ENCODE measurements around the gene MAST2. TPM values are rescaled to one million over a fixed set of nuclear protein-coding genes. Genes with fewer than 3 reads are reported as not detected.

MAST2 gene
- total RNA-seq, 4 donors from 2014 or later, result 31.1 to 76.9 (median 73.4) TPM

DNA sequence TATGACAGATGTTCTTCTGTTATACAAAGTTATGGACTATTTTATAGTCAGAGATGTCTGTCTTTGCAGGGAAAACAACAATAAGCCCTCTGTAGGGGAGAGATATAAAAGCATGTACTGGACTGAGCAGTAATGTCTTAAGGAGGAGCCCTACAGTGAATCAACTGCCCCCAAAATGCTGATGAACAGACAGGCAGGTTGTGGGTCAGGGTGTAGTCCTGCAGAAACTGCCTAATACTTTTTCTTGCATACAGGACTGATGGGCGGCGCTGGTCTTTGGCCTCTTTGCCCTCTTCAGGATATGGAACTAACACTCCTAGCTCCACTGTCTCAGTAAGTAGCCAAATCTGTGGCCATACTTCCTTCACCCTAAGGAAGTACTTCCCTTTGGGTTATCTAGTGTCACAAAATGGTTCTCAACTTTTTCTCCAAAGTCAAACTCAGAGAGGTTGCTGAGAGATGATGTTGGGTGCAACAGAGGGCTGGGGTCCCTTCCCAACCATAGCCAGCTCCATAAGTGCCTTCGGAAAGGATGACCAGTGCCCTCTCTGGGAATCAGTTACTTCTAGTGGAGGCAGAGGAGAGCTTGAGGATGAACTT lies 199.2 kb downstream of the MAST2 start:
- Histone ChIP-seq H3K9me3 (no peaks in the 10 kb centered on the region), H3K36me3 (peaks cover 0 to 51% of the 10 kb centered on the region in 2 donors), H3K27me3 (no peaks in the 10 kb centered on the region), H3K4me1 (peaks cover 0 to 15% (median 4%) of the 10 kb centered on the region in 3 donors), H3K4me3 (no peak overlapping the region), H3K27ac (no peak overlapping the region)
- ATAC-seq, result no peak
- WGBS, 2 donors (ENCODE audit: low coverage in 1 of 2), result 100% methylated on average over 2 of the region's 3 CpGs
- TF ChIP-seq POLR2AphosphoS5 (IDR thresholded peaks at IDR 0.05), result no peak
- TF ChIP-seq EP300 (IDR thresholded peaks at IDR 0.05), result no peak
- TF ChIP-seq, protein P1, sequence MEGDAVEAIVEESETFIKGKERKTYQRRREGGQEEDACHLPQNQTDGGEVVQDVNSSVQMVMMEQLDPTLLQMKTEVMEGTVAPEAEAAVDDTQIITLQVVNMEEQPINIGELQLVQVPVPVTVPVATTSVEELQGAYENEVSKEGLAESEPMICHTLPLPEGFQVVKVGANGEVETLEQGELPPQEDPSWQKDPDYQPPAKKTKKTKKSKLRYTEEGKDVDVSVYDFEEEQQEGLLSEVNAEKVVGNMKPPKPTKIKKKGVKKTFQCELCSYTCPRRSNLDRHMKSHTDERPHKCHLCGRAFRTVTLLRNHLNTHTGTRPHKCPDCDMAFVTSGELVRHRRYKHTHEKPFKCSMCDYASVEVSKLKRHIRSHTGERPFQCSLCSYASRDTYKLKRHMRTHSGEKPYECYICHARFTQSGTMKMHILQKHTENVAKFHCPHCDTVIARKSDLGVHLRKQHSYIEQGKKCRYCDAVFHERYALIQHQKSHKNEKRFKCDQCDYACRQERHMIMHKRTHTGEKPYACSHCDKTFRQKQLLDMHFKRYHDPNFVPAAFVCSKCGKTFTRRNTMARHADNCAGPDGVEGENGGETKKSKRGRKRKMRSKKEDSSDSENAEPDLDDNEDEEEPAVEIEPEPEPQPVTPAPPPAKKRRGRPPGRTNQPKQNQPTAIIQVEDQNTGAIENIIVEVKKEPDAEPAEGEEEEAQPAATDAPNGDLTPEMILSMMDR (IDR thresholded peaks at IDR 0.05), result no peak
- TF ChIP-seq POLR2A (IDR thresholded peaks at IDR 0.05), result no peak

DNA sequence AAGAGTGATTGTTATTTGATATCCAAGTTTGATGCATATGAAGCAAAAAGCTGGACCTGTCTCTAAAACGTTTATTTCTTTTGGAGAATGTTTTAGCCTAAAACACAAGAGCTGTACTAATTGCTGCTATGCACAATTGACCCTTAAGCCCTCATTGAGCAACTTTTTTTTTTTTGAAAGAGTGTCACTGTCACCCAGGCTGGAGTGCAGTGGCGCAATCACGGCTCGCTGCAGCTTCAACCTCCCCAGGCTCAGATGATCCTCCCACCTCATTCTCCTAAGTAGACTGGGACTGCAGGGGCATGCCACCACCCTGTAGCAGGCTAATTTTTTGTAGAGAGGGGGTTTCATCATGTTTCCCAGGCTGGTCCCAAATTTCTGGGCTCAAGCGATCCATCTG lies 199.9 kb downstream of the MAST2 start:
- ATAC-seq, result no peak
- H3K27ac ChIP-seq, result no peak overlapping the region
- H3K36me3 ChIP-seq, result peaks cover 0 to 58% of the 10 kb centered on the region in 2 donors
- 86 to 100% methylated on average over 3 to 4 of the region's 5 CpGs for WGBS, 2 donors (ENCODE audit: low coverage in 1 of 2)
- TF ChIP-seq EP300 (IDR thresholded peaks at IDR 0.05) (no peak), POLR2A (IDR thresholded peaks at IDR 0.05) (no peak), POLR2AphosphoS5 (IDR thresholded peaks at IDR 0.05) (no peak)
- TF ChIP-seq, protein P1 (IDR thresholded peaks at IDR 0.05), result no peak
- H3K4me1 ChIP-seq, result peaks cover 0 to 8% (median 0%) of the 10 kb centered on the region in 3 donors
- no peaks in the 10 kb centered on the region for H3K27me3 ChIP-seq
- no peak overlapping the region for H3K4me3 ChIP-seq
- H3K9me3 ChIP-seq, result no peaks in the 10 kb centered on the region

GRCh38 chr1:46004492-46004891 lies 201.1 kb downstream of the MAST2 start:
- Histone ChIP-seq H3K27ac (no peak overlapping the region), H3K9me3 (no peaks in the 10 kb centered on the region), H3K4me3 (no peak overlapping the region), H3K4me1 (no peaks in the 10 kb centered on the region), H3K27me3 (no peaks in the 10 kb centered on the region), H3K36me3 (peaks cover 0 to 65% of the 10 kb centered on the region in 2 donors)
- no peak for ATAC-seq
- TF ChIP-seq, protein P1 (IDR thresholded peaks at IDR 0.05), result no peak
- no peak for TF ChIP-seq EP300 (IDR thresholded peaks at IDR 0.05)
- TF ChIP-seq POLR2A (IDR thresholded peaks at IDR 0.05), result no peak
- no peak for TF ChIP-seq POLR2AphosphoS5 (IDR thresholded peaks at IDR 0.05)
- WGBS, 2 donors (ENCODE audit: low coverage in 1 of 2), result 87 to 100% methylated on average over 1 of the region's 1 CpG

DNA sequence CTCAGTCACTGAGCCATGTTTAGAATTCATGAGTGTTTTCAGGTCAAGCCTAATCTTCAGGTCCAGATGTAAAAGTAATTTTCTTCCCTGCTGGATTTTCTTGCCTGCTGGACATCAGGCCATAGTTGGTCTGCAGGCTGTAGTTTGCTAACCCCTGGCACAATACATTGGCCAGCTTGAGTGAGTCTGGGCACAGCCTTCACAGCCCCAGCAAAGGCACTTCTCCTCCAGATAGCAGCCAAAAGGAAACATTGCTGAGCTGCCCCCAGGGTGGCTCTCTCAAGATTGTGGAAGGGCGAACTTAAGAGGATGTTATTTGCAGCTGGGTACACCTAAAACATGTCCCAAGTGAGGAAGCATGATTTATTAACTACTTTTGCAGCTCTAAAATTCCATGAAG lies 202.2 kb downstream of the MAST2 start:
- TF ChIP-seq POLR2A (IDR thresholded peaks at IDR 0.05) (no peak), POLR2AphosphoS5 (IDR thresholded peaks at IDR 0.05) (no peak), EP300 (IDR thresholded peaks at IDR 0.05) (no peak)
- TF ChIP-seq, protein P1 (IDR thresholded peaks at IDR 0.05), result no peak
- H3K27me3 ChIP-seq, result no peaks in the 10 kb centered on the region
- 80% methylated on average over 1 of the region's 1 CpG; no CpG with 5 or more reads in 1 of the 2 donors for WGBS, 2 donors (ENCODE audit: low coverage in 1 of 2)
- H3K27ac ChIP-seq, result no peak overlapping the region
- peaks cover 0 to 72% of the 10 kb centered on the region in 2 donors for H3K36me3 ChIP-seq
- no peak for ATAC-seq
- H3K4me3 ChIP-seq, result no peak overlapping the region
- no peaks in the 10 kb centered on the region for H3K4me1 ChIP-seq
- H3K9me3 ChIP-seq, result no peaks in the 10 kb centered on the region

DNA sequence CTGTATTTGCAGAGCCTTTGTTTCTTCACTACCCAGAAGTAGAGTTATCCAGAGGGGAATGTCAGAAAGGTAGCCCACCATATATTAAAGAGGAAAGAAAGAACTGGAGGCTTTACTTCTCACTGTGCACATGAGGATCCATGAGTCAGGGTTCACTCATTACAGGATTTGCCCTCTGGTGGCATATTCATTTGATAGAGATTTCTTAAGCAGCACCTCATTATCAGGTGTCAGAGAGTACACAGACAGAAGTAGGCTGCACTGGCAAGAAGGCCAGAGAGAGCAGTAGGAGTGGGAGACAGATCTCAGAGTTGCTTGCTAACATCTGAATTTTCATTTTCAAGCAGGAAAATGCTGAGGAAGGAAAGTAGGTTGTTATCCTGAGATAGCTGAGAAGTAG lies 205.2 kb downstream of the MAST2 start:
- TF ChIP-seq EP300 (IDR thresholded peaks at IDR 0.05) (no peak), POLR2AphosphoS5 (IDR thresholded peaks at IDR 0.05) (no peak)
- TF ChIP-seq, protein P1 (IDR thresholded peaks at IDR 0.05), result no peak
- H3K27me3 ChIP-seq, result no peaks in the 10 kb centered on the region
- H3K4me3 ChIP-seq, result no peak overlapping the region
- H3K9me3 ChIP-seq, result no peaks in the 10 kb centered on the region
- no peak for ATAC-seq
- H3K27ac ChIP-seq, result no peak overlapping the region
- no peaks in the 10 kb centered on the region for H3K4me1 ChIP-seq
- H3K36me3 ChIP-seq, result peaks cover 0 to 86% of the 10 kb centered on the region in 2 donors
